ENCODE measurements around the gene PIEZO1.

- TF ChIP-seq CTCF (conservative IDR thresholded peaks at IDR 0.05; ENCODE audit: low read depth in 2 of 2) (no peak), ETS1 (IDR thresholded peaks at IDR 0.05) (no peak), EZH2 (IDR thresholded peaks at IDR 0.05; ENCODE audit: low read depth, unreplicated experiment) (no peak), JUNB (IDR thresholded peaks at IDR 0.05; ENCODE audit: unreplicated experiment) (no peak), EZH2phosphoT487 (IDR thresholded peaks at IDR 0.05; ENCODE audit: unreplicated experiment) (no peak), POLR2AphosphoS5 (IDR thresholded peaks at IDR 0.05; ENCODE audit: low read depth) (no peak), CREB1 (CRISPR knock-in tag; IDR thresholded peaks at IDR 0.05; ENCODE audit: low read depth) (no peak), REST (IDR thresholded peaks at IDR 0.05; ENCODE audit: unreplicated experiment) (no peak), ZNF331 (CRISPR knock-in tag; IDR thresholded peaks at IDR 0.05; ENCODE audit: low read depth) (no peak), STAT1 (IDR thresholded peaks at IDR 0.05; ENCODE audit: unreplicated experiment) (no peak), NANOG (IDR thresholded peaks at IDR 0.05; ENCODE audit: borderline replicate concordance) (no peak)
Measured at GRCh38 chr16:88826070-88826840, 41.2 kb upstream of the PIEZO1 start.

Data from GM23338 (cell line).